ENCODE results near the gene C1GALT1C1.

Gene C1GALT1C1

GRCh38 chrX:120638619-120639018 is 8.8 kb upstream of the C1GALT1C1 start:
- no peak overlapping the region for H3K4me3 ChIP-seq (replicated peaks; ENCODE audit: low read depth, low read length)
- TF ChIP-seq CTCF (IDR thresholded peaks at IDR 0.05; ENCODE audit: low read length, missing control alignments): no peak
- no peak for DNase-seq (ENCODE audit: low read depth)

DNA sequence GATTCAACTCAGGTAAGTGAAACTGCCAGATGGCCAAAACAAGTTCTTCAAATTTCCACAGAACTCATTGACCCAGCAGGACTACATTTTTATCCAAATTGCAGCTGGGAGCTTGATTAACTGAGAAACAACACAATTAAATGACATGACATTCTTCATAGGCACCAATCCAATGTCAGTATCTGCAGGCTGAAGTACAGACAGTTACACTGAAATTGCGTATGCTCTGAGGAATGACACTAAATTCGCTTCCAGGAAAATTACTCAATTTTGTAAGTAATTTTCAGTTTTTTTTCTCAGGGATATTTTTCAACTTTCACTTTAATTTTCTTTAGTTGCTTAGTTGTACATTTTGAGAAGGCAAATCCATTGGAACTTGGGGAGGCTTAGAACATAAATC is 4.5 kb downstream of the C1GALT1C1 start:
- no peak overlapping the region for H3K4me3 ChIP-seq (replicated peaks; ENCODE audit: low read depth, low read length)
- TF ChIP-seq CTCF (IDR thresholded peaks at IDR 0.05; ENCODE audit: low read length, missing control alignments): no peak
- DNase-seq (ENCODE audit: low read depth): peak; percentile 57

DNA sequence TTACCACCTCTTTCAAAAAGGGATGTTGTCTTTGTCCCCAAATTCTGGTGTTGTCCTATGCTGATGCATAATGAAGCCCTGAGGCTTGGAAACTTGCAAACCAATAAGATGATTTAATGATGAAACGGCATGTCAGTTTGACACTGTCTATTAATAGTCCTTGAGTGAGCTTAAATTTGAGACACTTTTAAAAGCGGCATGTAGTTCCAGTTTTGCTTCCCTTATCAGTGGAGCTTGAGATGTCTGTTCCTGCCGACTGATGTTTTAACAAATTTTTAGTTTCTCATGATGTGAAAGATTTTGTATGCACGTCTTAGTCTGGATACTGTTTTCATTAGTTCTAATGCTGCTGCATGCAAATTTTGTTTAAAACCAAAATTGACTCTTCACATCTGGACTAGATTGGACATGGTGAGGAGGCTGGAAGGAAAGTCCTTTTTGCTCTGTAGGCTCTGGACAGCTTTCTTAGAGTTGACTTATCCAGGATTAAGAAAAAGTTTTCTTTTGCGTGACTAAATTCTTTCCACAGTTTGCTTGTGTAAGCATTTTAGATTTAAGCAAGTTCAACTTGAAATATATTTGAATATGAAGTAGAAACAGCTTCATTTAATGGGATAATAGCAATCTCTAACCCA is 11.7 kb downstream of the C1GALT1C1 start:
- H3K4me3 ChIP-seq (replicated peaks; ENCODE audit: low read depth, low read length): no peak overlapping the region
- no peak for DNase-seq (ENCODE audit: low read depth)
- no peak for TF ChIP-seq CTCF (IDR thresholded peaks at IDR 0.05; ENCODE audit: low read length, missing control alignments)

DNA sequence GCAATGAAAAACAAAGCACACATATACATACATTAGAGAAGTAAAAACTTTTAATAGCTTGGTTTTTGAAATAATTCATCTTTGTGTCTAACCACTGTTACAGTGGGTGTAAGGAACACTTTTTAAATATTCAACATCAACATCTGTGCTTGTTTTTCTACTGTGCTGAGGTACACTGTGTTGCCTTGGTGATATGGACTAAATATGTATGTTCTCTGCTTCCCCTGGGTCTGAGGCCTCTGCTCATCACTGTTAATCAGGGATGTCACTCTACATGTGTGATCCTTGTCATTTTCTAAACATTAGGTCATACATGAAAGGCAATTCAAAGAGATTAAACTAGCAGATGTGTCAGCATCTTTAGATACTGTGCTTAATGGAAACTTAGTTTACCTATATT is 15.0 kb downstream of the C1GALT1C1 start:
- DNase-seq (ENCODE audit: low read depth): no peak
- no peak for TF ChIP-seq CTCF (IDR thresholded peaks at IDR 0.05; ENCODE audit: low read length, missing control alignments)
- H3K4me3 ChIP-seq (replicated peaks; ENCODE audit: low read depth, low read length): no peak overlapping the region

DNA sequence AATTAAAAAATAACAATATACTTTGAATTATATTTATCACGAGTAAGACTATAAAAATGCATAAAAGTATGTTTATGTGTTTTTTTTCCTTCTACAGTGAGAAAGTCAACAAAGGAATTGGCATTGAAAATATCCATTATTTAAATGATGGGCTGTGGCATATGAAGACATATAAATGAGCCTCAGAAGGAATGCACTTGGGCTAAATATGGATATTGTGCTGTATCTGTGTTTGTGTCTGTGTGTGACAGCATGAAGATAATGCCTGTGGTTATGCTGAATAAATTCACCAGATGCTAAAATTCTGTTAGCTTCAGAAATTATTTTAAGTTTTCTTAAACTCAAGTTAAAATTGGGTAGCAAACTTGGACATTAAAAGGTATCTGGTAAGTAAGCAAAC is 17.8 kb downstream of the C1GALT1C1 start:
- no peak overlapping the region for H3K4me3 ChIP-seq (replicated peaks; ENCODE audit: low read depth, low read length)
- no peak for TF ChIP-seq CTCF (IDR thresholded peaks at IDR 0.05; ENCODE audit: low read length, missing control alignments)
- DNase-seq (ENCODE audit: low read depth): no peak

DNA sequence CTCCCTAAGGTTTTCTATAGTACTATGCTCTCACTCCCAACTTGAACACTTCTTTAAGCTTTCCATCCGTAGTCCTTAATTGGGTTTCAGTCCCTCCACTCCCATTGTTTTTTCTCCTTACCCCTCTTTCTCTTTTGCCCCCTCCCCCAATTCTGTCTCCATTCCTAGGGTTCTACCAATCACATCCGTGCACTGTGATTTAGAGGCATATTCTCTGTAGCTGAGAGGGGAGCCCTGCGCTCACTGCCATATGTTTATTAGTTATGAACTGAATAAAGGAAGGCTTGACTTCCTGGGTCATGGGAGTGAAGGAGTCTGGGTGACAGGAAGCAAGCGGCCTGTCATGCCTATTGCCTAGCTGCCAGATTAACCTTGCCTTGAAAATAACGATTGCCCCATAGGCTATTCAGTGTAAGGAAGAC is 25.5 kb downstream of the C1GALT1C1 start:
- TF ChIP-seq CTCF (IDR thresholded peaks at IDR 0.05; ENCODE audit: low read length, missing control alignments): no peak
- H3K4me3 ChIP-seq (replicated peaks; ENCODE audit: low read depth, low read length): peak overlapping the region; percentile 69
- peak; percentile 71 for DNase-seq (ENCODE audit: low read depth)

- DNase-seq (ENCODE audit: low read depth): peak; percentile 97
- peak within 1 kb of the TSS; percentile 69 for H3K4me3 ChIP-seq (replicated peaks; ENCODE audit: low read depth, low read length)
- TF ChIP-seq CTCF (IDR thresholded peaks at IDR 0.05; ENCODE audit: low read length, missing control alignments): no peak
Measured at GRCh38 chrX:120603707-120604360, 26.0 kb downstream of the C1GALT1C1 start, which contains the start of gene MCTS1. MCTS1 (plus strand) TSS chrX:120604101; CDS start chrX:120604237, 136 bp downstream.

Measured in fibroblast of pulmonary artery (primary cell).